Amniotic stem cell (primary cell): ENCODE results near the gene SPACA6.
"Not testable (repeated sequence)": the region's sequence is repeated elsewhere in the genome, so short reads cannot be mapped to it uniquely, and the experiment has no call there.

ENCODE experiments used
- DNase-seq: peaks from one replicate; lab custom pipeline; 2025; lab: John Stamatoyannopoulos, UW

SPACA6 gene

GRCh38 chr19:51735759-51736449, 42.8 kb downstream of the SPACA6 start:
- no peak for DNase-seq

GRCh38 chr19:51737389-51737788, 44.3 kb downstream of the SPACA6 start:
- no peak for DNase-seq

- DNase-seq, result no peak
These were observed 44.8 kb downstream of the SPACA6 start for GRCh38 chr19:51737924-51738323.

GRCh38 chr19:51738523-51738922, 45.4 kb downstream of the SPACA6 start:
- DNase-seq, result not testable (repeated sequence)

GRCh38 chr19:51739466-51740213, 46.5 kb downstream of the SPACA6 start:
- no peak for DNase-seq

GRCh38 chr19:51740356-51740755, 47.2 kb downstream of the SPACA6 start:
- DNase-seq, result no peak

- DNase-seq, result no peak
These were observed 49.7 kb downstream of the SPACA6 start for GRCh38 chr19:51742789-51743188.

GRCh38 chr19:51743405-51743804, 50.3 kb downstream of the SPACA6 start:
- DNase-seq, result no peak

- DNase-seq, result no peak
These were observed 53.6 kb downstream of the SPACA6 start for GRCh38 chr19:51746731-51747130.

GRCh38 chr19:51749979-51750378, 56.8 kb downstream of the SPACA6 start:
- no peak for DNase-seq

- no peak for DNase-seq
These were observed 57.4 kb downstream of the SPACA6 start for GRCh38 chr19:51750400-51751094.

- DNase-seq, result no peak
These were observed 58.5 kb downstream of the SPACA6 start, which contains the start of gene FPR1 for GRCh38 chr19:51751655-51752054. FPR1 (minus strand) TSS chr19:51751878; CDS start chr19:51746994, 4,884 bp downstream.

- no peak for DNase-seq
These were observed 61.0 kb downstream of the SPACA6 start for GRCh38 chr19:51754109-51754508.

- DNase-seq, result no peak
These were observed 61.6 kb downstream of the SPACA6 start for GRCh38 chr19:51754770-51755169.
